NCI-H1417 (cell line): ENCODE data around the gene GLI3.

Experiments used
- DNase-seq, 3 experiments: peaks; one replicate each; lab custom pipeline; 2025; lab: John Stamatoyannopoulos, UW

Gene GLI3

GRCh38 chr7:42033480-42033879 is 203.5 kb downstream of the GLI3 start:
- DNase-seq, result no peak

- no peak for DNase-seq
Measured at GRCh38 chr7:42029405-42029804, 207.6 kb downstream of the GLI3 start.

GRCh38 chr7:42027521-42027920 is 209.5 kb downstream of the GLI3 start:
- DNase-seq, result no peak

GRCh38 chr7:42026622-42027197 is 210.3 kb downstream of the GLI3 start:
- DNase-seq, result no peak

- no peak for DNase-seq
Measured at GRCh38 chr7:42025635-42026375, 211.2 kb downstream of the GLI3 start.

- no peak for DNase-seq
Measured at GRCh38 chr7:42024537-42024936, 212.5 kb downstream of the GLI3 start.

- DNase-seq, result no peak
Measured at GRCh38 chr7:42023262-42023661, 213.7 kb downstream of the GLI3 start.

- no peak for DNase-seq
Measured at GRCh38 chr7:42022791-42023190, 214.2 kb downstream of the GLI3 start.

- no peak for DNase-seq
Measured at GRCh38 chr7:42022056-42022455, 215.0 kb downstream of the GLI3 start.

- DNase-seq, result no peak
Measured at GRCh38 chr7:42021631-42022030, 215.4 kb downstream of the GLI3 start.

GRCh38 chr7:42020061-42020460 is 216.9 kb downstream of the GLI3 start:
- DNase-seq, result no peak

GRCh38 chr7:42017349-42017986 is 219.5 kb downstream of the GLI3 start:
- DNase-seq, result no peak

- no peak for DNase-seq
Measured at GRCh38 chr7:42016517-42016916, 220.5 kb downstream of the GLI3 start.

GRCh38 chr7:42014625-42015618 is 222.1 kb downstream of the GLI3 start:
- peak in 2 of 3 experiments; percentile 3 to 41 for DNase-seq

- no peak for DNase-seq
Measured at GRCh38 chr7:42012786-42013360, 224.1 kb downstream of the GLI3 start.

GRCh38 chr7:42012313-42012712 is 224.7 kb downstream of the GLI3 start:
- no peak for DNase-seq

- no peak for DNase-seq
Measured at GRCh38 chr7:42011846-42012245, 225.2 kb downstream of the GLI3 start.

GRCh38 chr7:42010751-42011150 is 226.3 kb downstream of the GLI3 start:
- DNase-seq, result no peak

GRCh38 chr7:42006801-42007513 is 230.1 kb downstream of the GLI3 start:
- no peak for DNase-seq

- DNase-seq, result no peak
Measured at GRCh38 chr7:42002654-42003053, 234.4 kb downstream of the GLI3 start.

- DNase-seq, result no peak
Measured at GRCh38 chr7:41999736-42000283, 237.2 kb downstream of the GLI3 start.
